ENCODE data around the gene SNRPE.
"Not testable (repeated sequence)": the region's sequence is repeated elsewhere in the genome, so short reads cannot be mapped to it uniquely, and the experiment has no call there.

SNRPE gene

DNA sequence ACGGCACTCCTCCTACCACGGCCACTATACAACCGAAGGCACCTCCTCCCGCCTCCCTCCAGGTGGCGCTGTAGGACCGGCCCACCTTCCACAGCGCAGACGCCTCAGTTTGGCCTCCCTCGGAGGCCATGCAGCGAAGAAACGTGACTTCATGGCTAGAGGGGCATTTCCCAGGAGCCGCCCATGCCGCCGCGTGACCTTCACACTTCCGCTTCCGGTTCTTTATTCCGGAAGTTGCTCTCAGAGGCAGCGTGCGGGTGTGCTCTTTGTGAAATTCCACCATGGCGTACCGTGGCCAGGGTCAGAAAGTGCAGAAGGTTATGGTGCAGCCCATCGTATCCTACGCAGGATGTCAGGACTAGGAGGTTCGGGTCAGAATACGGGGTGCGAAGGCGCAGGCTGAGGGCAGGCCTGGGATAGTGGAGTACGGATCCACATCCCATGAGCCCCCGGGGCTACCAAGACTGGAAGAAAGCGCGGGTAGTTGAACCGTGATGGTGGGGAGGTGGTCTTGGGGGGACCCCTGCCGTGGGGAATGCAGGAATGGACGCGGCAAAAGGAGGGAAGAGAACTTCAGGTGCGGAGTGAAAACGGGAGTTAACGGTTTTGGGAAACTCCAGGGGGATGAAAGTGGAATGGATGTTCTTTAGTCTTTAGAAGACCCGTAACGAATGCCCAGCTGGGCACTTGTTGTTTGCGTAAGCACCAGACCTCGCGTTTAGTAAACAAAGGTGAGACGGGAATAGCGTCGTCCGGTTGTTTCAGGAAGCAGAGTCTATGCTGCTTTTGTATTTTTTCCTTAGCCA lies at the start of gene SNRPE:
TSS of gene SNRPE (plus strand) at position 221 of the 806 bp plus-strand sequence. CDS start at position 282, 61 bp downstream.
- in situ Hi-C loops (cut with MboI; ENCODE audit: low sequenced_read_pairs), result loop anchor here (25.0 kb wide), 1 partner anchor 276 kb away; no protein-coding TSS in a partner anchor

DNA sequence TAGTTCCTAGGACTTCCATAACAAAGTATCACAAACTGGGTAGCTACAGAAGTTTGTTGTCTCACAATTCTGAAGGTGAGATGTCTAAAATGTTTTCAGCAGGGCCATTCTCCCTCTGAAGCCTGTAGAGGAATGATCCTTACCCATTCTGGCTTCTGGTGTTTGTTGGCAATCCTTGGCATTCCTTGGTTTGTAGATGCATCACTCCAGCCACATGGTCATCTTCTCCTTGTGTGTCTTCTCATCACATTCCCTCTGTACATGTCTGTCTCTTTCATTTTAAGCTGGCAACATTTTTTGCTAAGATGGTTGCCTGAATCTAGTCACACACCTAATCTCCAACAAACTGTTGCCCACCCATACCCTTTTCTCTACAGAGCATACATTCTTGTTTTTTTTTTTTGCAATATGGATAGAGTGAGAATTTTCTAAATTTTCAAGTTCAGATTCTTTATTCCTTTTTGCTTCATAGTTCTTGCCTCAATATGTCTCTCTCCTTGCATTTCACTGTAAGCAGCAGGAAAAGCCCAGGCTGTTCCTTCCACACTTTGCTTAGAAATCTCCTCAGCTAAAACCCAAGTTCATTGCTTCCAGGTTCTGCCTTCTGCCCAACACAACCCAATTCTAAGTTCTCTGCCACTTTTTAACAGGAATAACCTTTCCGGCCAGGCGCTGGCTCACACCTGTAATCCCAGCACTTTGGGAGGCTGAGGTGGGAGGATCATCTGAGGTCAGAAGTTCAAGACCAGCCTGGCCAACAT lies 47.6 kb upstream of the SNRPE start:
- in situ Hi-C loops (cut with MboI; ENCODE audit: low sequenced_read_pairs), result no loop called here

DNA sequence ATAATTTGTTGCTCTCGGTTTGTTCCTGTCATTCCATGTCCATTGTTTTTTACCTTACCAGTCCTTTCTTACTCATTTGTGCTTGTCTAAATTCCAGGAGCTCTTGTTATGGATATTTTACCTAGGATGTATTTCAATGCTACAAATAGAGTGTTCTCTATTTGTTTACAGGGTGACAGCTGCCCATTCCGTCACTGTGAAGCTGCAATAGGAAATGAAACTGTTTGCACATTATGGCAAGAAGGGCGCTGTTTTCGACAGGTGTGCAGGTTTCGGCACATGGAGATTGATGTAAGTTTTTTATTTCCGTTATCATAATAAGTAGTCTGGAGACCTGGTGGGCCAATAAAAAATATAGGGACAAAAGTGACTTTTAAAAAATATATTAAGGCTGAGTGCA lies 43.0 kb upstream of the SNRPE start:
- in situ Hi-C loops (cut with MboI; ENCODE audit: low sequenced_read_pairs), result no loop called here

DNA sequence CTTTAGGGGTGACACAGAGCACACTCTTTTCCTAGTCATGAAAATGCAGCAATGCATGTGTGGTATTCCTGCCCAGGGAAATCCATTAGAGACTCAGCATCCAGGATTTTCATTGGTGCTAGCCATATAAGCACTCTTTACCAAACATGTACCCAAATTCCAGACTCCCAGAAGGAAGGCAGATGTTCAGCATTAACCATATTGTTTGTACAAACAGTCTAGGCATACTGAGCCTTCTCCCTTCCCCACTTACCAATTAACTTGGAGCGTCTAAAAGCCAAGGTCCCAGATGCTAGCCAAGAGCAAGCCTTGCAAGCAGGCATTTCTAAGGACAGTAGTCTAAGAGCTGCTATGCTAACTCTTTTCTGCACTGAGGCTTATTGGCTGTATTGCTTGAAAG lies 38.1 kb upstream of the SNRPE start:
- in situ Hi-C loops (cut with MboI; ENCODE audit: low sequenced_read_pairs), result no loop called here

DNA sequence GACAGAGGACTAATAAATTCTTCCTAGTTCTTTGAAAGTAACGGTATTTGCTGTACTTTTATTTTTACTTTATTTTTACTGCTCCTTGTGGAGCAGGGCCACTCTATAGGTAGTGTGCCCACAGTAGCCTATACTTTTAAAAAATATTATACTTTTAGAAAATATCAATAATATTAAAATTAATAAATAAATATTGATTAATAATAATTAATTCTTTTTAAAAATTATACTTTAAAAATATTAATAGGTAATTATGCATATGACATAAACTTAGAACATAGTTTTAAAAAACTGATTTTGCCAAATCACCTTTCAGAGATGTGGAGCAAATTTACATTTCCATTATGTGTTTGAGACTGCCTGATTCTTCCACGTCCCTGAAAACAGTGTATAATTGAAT lies 35.2 kb upstream of the SNRPE start:
- in situ Hi-C loops (cut with MboI; ENCODE audit: low sequenced_read_pairs), result no loop called here

DNA sequence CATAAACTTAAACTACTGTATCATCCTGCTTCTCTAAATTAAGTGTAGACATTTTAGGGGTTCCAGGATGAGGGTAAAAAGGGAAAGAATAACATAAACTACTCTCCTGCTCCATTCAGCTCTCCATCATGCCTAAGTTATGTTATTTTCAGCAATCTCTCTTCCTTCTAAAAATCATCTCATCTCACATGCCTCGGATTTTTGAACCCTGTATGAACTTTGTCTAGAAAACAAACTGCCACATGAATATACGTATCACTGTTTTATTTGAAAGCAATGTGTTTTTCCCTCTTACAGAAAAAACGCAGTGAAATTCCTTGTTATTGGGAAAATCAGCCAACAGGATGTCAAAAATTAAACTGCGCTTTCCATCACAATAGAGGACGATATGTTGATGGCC lies 33.4 kb upstream of the SNRPE start:
- in situ Hi-C loops (cut with MboI; ENCODE audit: low sequenced_read_pairs), result no loop called here

DNA sequence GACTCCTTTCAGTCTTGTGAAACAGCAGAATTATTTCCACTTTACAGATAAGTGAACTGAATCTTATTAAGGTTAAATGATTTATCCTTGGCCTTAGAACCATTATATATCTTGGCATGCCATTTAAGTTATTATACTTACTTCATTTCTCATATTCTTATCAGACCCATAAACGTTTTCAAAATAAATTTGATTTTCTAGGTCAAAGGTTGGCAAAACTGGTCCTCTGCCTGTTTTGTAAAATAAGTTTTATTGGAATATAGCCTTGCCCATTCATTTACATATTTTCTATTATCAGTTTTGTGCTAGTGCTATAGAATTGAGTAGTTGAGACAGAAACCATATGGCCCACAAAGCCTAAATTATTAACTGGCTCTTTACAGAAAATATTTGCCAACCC lies 32.9 kb upstream of the SNRPE start:
- in situ Hi-C loops (cut with MboI; ENCODE audit: low sequenced_read_pairs), result no loop called here

DNA sequence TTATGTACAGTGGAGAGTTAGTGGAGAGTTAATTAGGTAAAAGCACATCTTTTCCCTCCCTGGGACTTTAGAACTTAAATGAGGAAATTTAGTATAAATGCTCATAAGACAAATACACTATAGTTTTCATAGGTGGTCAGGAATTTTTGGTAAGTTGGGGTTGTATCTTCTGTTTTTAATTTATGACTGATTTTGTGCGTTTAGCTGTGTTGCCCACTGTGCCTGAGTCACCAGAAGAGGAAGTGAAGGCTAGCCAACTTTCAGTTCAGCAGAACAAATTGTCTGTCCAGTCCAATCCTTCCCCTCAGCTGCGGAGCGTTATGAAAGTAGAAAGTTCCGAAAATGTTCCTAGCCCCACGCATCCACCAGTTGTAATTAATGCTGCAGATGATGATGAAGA lies 32.2 kb upstream of the SNRPE start:
- in situ Hi-C loops (cut with MboI; ENCODE audit: low sequenced_read_pairs), result not testable (repeated sequence)

DNA sequence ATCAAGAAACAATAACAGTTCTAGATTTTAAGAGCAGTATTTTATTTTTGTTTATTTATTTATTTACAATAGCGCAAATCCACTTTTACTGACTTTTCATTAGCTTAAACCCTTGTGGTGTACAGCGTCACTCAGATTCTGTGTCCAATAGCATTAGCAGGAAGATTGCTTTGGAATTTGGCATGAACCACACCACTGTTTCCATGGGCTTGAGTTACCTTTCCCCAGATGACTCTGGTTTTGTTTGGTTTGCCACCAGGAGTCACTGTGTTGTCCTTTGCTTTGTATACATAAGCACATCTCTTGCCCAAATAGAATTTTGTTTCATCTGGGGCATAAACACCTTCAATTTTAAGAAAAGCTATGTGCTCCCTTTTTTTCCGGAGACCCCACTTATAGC lies 25.9 kb upstream of the SNRPE start:
- in situ Hi-C loops (cut with MboI; ENCODE audit: low sequenced_read_pairs), result no loop called here

DNA sequence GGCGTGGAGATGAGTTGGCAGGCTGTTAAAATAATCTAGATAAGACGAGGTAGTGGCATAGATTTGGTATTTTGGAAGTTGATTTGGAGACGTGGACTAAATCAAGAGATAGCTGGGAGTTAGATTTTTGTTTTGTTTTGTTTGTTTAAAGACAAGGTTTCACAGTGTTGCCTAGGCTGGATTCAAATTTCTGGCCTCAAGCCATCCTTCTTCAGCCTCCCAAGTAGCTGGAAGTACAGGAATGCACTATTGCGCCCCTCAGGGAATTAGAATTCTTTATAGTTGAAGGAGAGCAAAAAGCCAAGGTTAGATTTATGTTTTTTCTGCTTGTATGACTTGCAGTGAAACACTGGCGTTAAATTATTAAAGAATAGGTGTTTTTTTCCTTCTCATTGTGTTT lies 22.3 kb upstream of the SNRPE start:
- in situ Hi-C loops (cut with MboI; ENCODE audit: low sequenced_read_pairs), result no loop called here

DNA sequence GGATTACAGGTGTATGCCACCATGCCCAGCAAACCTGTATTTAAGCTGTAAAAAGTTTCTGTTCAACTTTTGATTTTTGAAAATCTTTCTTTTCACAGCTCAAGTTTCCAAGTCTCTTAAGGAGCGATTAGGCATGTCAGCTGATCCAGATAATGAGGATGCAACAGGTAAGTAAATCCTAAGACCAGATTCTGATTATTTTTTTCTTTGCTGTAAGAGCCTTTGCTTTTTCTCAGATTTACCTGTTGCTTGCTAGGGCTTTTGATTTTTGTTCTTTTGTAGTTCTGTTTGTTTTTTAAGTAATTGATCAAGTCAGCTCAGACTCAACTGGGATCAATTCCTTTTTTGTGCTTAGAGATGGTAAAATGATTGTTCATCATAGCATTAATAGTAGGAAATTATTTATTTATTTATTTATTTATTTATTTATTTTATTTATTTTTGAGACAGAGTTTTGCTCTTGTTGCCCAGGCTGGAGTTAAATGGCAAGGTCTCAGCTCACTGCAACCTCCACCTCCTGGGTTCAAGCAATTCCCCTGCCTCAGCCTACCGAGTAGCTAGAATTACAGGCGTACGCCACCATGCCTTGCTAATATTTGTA lies 21.1 kb upstream of the SNRPE start:
- in situ Hi-C loops (cut with MboI; ENCODE audit: low sequenced_read_pairs), result no loop called here

DNA sequence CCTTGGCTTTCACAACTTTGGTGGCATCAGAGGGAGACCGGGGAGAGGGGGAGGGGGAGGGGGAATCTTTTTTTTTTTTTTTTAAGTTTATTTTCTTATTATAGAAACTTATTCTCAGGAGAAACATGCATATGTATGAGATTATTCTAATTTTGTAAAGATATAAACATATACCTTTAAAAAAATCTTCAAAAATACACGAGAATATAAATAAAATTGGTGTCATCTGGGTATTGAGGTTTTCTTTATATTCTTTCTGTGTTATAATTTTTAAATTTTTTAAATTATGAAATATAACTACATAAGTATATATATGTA lies 18.9 kb upstream of the SNRPE start:
- in situ Hi-C loops (cut with MboI; ENCODE audit: low sequenced_read_pairs), result no loop called here

DNA sequence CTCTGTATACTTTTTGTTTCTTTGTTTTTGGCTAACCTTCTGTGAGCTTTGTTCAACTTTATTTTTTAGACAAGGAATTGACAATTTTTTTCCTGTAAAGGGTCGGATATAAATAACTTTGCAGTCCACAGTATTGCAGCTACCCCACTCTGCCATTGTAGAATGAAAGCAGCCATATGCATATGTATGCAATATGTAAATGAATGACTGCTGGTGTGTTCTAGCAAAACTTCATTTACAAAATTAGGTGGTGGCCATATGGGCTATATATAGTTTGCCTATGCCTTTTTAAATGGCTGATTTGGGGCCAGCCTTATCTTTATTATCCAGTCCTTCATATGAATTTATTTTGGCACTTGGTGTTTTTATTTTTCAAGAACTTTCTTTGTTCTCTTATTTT lies 18.0 kb upstream of the SNRPE start:
- in situ Hi-C loops (cut with MboI; ENCODE audit: low sequenced_read_pairs), result no loop called here

DNA sequence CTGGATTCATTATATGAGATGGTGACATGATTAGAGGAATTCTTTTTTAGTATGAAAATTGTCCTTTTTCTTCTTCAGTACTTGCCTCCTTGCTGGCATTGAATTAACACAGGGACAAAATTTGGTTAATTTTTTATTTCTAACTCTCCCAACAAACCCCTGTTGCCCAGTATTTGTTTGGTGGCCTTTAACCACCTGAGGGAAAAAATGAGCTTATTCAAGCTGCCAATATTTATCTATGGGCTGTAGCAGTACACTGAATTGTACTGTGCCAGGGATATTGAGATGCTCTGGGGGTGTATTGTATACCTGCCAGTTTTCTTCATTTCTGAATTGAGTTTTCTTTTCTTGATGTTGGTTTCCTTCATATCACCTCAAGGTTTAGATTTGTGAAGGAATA lies 8.3 kb upstream of the SNRPE start:
- in situ Hi-C loops (cut with MboI; ENCODE audit: low sequenced_read_pairs), result loop anchor here (25.0 kb wide), 1 partner anchor 284 kb away; no protein-coding TSS in a partner anchor

DNA sequence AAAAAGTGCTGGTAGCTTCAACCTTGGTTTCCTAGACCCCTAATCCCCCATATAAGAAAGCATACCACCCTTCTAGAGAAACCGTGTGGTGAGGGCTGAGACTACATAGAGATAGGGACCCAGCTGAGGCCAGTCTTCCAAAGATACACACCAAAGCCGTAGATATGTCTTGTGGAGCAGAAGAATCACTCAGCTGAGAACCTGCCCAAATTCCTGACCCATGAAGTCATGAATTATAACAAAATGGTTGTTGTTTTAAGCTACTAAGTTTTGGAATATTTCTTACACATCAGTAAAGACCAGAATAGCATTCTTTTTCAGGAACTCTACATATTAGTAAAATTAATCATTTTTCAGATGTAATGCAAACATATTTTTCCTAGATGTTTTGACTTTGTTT lies 3.3 kb upstream of the SNRPE start:
- in situ Hi-C loops (cut with MboI; ENCODE audit: low sequenced_read_pairs), result loop anchor here (25.0 kb wide), 1 partner anchor 279 kb away; no protein-coding TSS in a partner anchor

DNA sequence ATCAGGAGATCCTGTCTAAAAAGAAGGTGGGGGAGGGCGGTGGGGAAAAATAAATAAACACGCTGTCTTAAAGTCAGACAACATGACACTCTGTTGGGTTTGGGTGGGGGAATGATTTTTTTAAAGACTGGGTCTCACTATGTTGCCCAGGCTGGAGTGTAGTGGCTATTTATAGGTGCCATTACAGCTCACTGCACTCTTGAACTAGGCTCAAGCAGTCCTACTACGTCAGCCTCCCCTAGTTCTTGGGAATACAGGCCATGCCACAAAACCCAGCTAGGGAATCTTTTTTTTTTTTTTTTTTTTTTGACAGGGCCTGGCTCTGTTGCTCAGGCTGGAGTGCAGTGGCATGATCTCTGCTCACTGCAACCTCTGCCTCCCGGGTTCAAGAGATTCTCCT lies 2.4 kb upstream of the SNRPE start:
- in situ Hi-C loops (cut with MboI; ENCODE audit: low sequenced_read_pairs), result loop anchor here (25.0 kb wide), 1 partner anchor 278 kb away; no protein-coding TSS in a partner anchor

DNA sequence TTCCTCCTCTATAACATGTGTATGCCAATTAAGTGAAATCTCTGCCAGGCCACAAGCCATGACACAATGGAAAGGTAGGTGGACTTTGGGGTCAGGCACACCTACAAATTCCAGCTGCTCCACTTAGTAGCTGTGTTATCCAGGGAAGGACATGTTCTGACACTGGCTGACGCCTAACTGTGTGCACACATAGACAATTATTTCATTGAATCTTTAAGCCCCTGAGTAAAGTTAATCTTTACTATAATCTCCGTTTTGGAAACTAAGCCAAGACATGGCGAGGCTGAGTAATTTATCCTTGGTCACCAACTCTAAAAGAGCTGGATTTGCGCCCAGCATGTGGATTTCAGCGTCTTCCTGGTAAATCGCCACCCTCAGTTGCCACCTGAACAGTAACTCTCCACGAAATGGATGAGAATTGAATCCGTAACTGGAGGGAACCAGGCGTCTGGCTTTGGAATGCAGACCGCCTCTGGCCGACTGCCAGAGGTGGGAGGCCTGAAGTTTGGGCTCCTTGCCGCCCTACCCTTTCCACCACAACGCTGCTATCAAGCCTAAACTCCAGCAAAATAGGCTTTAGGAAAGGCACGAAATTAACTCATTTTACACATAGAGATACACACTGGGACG lies 888 bp upstream of the SNRPE start:
- in situ Hi-C loops (cut with MboI; ENCODE audit: low sequenced_read_pairs), result loop anchor here (25.0 kb wide), 1 partner anchor 277 kb away; no protein-coding TSS in a partner anchor

DNA sequence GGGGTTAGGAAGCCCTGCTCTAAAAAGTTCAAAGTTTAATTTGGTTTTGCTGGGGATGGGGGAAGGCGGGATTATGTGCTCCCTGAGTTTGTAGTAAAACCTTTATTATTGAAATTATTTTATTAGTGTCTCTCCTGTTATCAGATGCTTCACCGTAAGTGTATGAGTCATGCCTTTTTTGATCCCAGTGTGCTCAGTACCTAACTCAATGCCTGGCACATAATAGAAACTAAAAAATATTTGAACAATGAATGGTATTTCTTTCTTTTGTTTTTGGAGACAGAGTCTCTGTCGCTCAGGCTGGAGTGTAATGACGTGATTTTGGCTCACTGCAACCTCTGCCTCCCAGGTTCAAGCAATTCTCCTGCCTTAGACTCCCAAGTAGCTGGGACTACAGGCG lies 6.4 kb downstream of the SNRPE start:
- in situ Hi-C loops (cut with MboI; ENCODE audit: low sequenced_read_pairs), result loop anchor here (25.0 kb wide), 1 partner anchor 269 kb away; no protein-coding TSS in a partner anchor

DNA sequence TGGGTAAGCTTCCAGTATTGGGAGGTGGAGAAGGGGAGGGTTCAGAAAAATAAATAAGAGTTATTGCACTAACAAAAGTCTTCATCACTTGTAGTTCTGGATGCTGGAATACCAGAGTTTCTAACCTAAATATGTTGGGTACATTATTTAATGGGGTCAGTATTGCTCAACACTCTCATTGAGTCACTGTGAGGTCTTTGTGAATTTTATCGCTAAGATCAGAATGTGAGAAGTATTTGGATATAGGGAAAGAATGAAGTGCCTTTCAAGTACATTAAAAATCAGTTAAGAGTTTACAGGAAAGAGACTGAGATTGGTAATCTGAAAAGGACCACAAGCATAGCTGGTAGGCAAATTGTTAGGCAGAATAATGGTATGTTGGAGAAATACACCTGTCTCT lies 8.8 kb downstream of the SNRPE start:
- in situ Hi-C loops (cut with MboI; ENCODE audit: low sequenced_read_pairs), result loop anchor here (25.0 kb wide), 1 partner anchor 267 kb away; no protein-coding TSS in a partner anchor

DNA sequence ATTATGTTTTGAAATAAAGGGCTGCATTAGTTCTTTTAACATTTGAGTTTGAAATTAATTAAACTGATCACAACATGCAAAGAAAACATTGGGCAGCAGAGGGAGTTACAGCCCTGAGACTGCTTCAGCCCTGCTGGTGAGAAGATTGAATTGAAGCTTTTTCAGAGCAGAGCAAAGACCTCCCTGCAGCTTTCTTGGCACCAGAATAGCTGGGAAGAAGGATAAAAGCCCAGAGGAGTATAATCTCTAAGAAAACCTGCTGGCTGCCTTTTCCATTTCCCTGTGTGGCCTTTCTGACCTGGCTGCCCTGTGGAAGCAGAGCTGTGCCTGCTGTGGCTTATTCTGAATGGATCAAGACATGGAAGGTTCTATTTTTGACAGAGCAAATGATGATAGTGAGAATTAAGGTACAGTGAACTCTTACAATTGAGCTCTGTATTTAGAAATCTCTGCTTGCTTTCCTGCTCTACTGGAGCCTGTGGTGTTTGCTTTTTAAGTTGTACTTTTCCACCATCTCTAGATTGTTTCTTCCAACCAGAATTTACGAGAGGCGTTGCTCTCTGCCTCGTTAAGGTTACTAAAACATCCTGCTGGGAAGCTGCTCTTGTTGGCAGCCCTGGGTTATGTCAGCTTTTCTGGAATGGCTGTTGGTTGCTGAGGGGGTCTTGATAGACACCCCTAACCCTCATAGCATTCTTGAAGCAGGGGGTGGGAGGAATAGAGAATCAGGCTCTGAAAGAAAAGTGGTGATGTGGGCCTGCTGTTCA lies 9.9 kb downstream of the SNRPE start:
- in situ Hi-C loops (cut with MboI; ENCODE audit: low sequenced_read_pairs), result loop anchor here (25.0 kb wide), 1 partner anchor 266 kb away; no protein-coding TSS in a partner anchor
